Measurements from ENCODE around the gene ST6GALNAC4.
"Not testable (repeated sequence)": the region's sequence is repeated elsewhere in the genome, so short reads cannot be mapped to it uniquely, and the experiment has no call there.

Gene ST6GALNAC4

GRCh38 chr9:127885508-127886281 lies 31.1 kb downstream of the ST6GALNAC4 start:
- DNase-seq (ENCODE audit: low read depth) = no peak

- DNase-seq (ENCODE audit: low read depth) = no peak
These were observed 31.8 kb downstream of the ST6GALNAC4 start for GRCh38 chr9:127884976-127885490.

GRCh38 chr9:127884427-127884911 lies 32.4 kb downstream of the ST6GALNAC4 start:
- DNase-seq (ENCODE audit: low read depth) = no peak

- no peak for DNase-seq (ENCODE audit: low read depth)
These were observed 32.9 kb downstream of the ST6GALNAC4 start for GRCh38 chr9:127883959-127884358.

GRCh38 chr9:127881715-127882114 lies 35.1 kb downstream of the ST6GALNAC4 start:
- not testable (repeated sequence) for DNase-seq (ENCODE audit: low read depth)

- DNase-seq (ENCODE audit: low read depth) = no peak
These were observed 36.7 kb downstream of the ST6GALNAC4 start for GRCh38 chr9:127880143-127880542.

- no peak for DNase-seq (ENCODE audit: low read depth)
These were observed 38.0 kb downstream of the ST6GALNAC4 start for GRCh38 chr9:127878652-127879390.

- no peak for DNase-seq (ENCODE audit: low read depth)
These were observed 38.7 kb downstream of the ST6GALNAC4 start for GRCh38 chr9:127878001-127878651.

- no peak for DNase-seq (ENCODE audit: low read depth)
These were observed 39.3 kb downstream of the ST6GALNAC4 start, which contains the start of gene AK1 for GRCh38 chr9:127877566-127877998. TSS of gene AK1 (minus strand) at chr9:127877675. CDS start at chr9:127874617, 3,058 bp downstream.

GRCh38 chr9:127876764-127877562 lies 39.9 kb downstream of the ST6GALNAC4 start:
- DNase-seq (ENCODE audit: low read depth) = no peak

- DNase-seq (ENCODE audit: low read depth) = no peak
These were observed 40.6 kb downstream of the ST6GALNAC4 start for GRCh38 chr9:127876026-127876763.

GRCh38 chr9:127875306-127875966 lies 41.4 kb downstream of the ST6GALNAC4 start:
- no peak for DNase-seq (ENCODE audit: low read depth)

- no peak for DNase-seq (ENCODE audit: low read depth)
These were observed 42.3 kb downstream of the ST6GALNAC4 start for GRCh38 chr9:127874301-127875221.

GRCh38 chr9:127873886-127874285 lies 43.0 kb downstream of the ST6GALNAC4 start:
- DNase-seq (ENCODE audit: low read depth) = no peak

GRCh38 chr9:127873223-127873691 lies 43.6 kb downstream of the ST6GALNAC4 start:
- no peak for DNase-seq (ENCODE audit: low read depth)

GRCh38 chr9:127872369-127873222 lies 44.2 kb downstream of the ST6GALNAC4 start:
- DNase-seq (ENCODE audit: low read depth) = no peak

GRCh38 chr9:127871531-127871930 lies 45.3 kb downstream of the ST6GALNAC4 start:
- no peak for DNase-seq (ENCODE audit: low read depth)

GRCh38 chr9:127870887-127871286 lies 46.0 kb downstream of the ST6GALNAC4 start:
- DNase-seq (ENCODE audit: low read depth) = no peak
